GM23338 (cell line): ENCODE data around the gene PML. TPM values are rescaled to one million over a fixed set of nuclear protein-coding genes. Genes with fewer than 3 reads are reported as not detected.

ENCODE experiments used
- ATAC-seq: fragments of 200-7000 bp; cut with Tn5 transposase; 3 replicates; pipeline ENCODE4 v1.9.1; 2020
- DNase-seq: peaks from one replicate; pipeline ENCODE4 v3.0.0-alpha.2; 2015; ENCODE audit warnings: low spot score
- H2AFZ ChIP-seq: fragments of 200-600 bp; sonication (generic); 2 replicates; pipeline ENCODE4 v1.8.0; 2016; ENCODE audit warnings: antibody characterized with exemption, mild to moderate bottlenecking, moderate library complexity
- H3F3A ChIP-seq: fragments of 200-600 bp; sonication (generic); replicated peaks from 2 replicates; pipeline ENCODE4 v1.8.0; 2017; ENCODE audit warnings: antibody characterized with exemption, mixed run types, low read depth
- H3K27ac ChIP-seq: fragments of 200-600 bp; sonication (generic); 2 replicates; pipeline ENCODE4 v1.6.1; 2016; ENCODE audit warnings: low read depth
- H3K27me3 ChIP-seq: fragments of 200-600 bp; sonication (generic); 2 replicates; pipeline ENCODE4 v1.8.0; 2016; ENCODE audit warnings: mild to moderate bottlenecking, mixed run types, moderate library complexity; ENCODE audit not compliant: insufficient read depth
- H3K36me3 ChIP-seq: fragments of 200-600 bp; sonication (generic); 2 replicates; pipeline ENCODE4 v1.8.0; 2016; ENCODE audit warnings: mild to moderate bottlenecking; ENCODE audit not compliant: insufficient read depth
- H3K4me1 ChIP-seq: fragments of 200-600 bp; sonication (generic); 2 replicates; pipeline ENCODE4 v1.8.0; 2016; ENCODE audit warnings: mild to moderate bottlenecking, moderate library complexity; ENCODE audit not compliant: insufficient read depth
- H3K4me2 ChIP-seq: fragments of 200-600 bp; sonication (generic); 2 replicates; pipeline ENCODE4 v1.7.1; 2017; ENCODE audit warnings: mixed run types
- H3K4me3 ChIP-seq: fragments of 200-600 bp; sonication (generic); 2 replicates; pipeline ENCODE4 v1.6.1; 2016; ENCODE audit warnings: mixed run types
- H3K79me2 ChIP-seq: fragments of 200-600 bp; sonication (generic); replicated peaks from 2 replicates; pipeline ENCODE4 v1.8.0; 2017; ENCODE audit warnings: mild to moderate bottlenecking; ENCODE audit not compliant: insufficient read depth
- H3K9me2 ChIP-seq: fragments of 200-600 bp; sonication (generic); 2 replicates; pipeline ENCODE4 v1.8.0; 2017; ENCODE audit not compliant: insufficient read depth
- H4K20me1 ChIP-seq: fragments of 200-600 bp; sonication (generic); replicated peaks from 2 replicates; pipeline ENCODE4 v1.8.0; 2017; ENCODE audit warnings: mild to moderate bottlenecking; ENCODE audit not compliant: insufficient read depth
- H3K27ac Mint-ChIP-seq: 2 replicates; pipeline ENCODE4 v1.8.0; 2020; ENCODE audit warnings: inconsistent platforms, mild to moderate bottlenecking, moderate library complexity, mixed read lengths
- H3K27me3 Mint-ChIP-seq: 3 replicates; pipeline ENCODE4 v1.8.0; 2022; ENCODE audit warnings: low read depth, mild to moderate bottlenecking, moderate library complexity, mixed read lengths, inconsistent platforms; ENCODE audit not compliant: insufficient read depth, poor library complexity
- H3K36me3 Mint-ChIP-seq: 3 replicates; pipeline ENCODE4 v1.8.0; 2021; ENCODE audit warnings: low read depth, mild to moderate bottlenecking, inconsistent platforms, moderate library complexity, mixed read lengths
- H3K4me1 Mint-ChIP-seq: 3 replicates; pipeline ENCODE4 v1.8.0; 2020; ENCODE audit warnings: mild to moderate bottlenecking, inconsistent platforms, mixed read lengths
- H3K4me3 Mint-ChIP-seq: 3 replicates; pipeline ENCODE4 v1.8.0; 2021; ENCODE audit warnings: moderate library complexity, mild to moderate bottlenecking, inconsistent platforms, mixed read lengths
- H3K9me3 Mint-ChIP-seq: 3 replicates; pipeline ENCODE4 v1.8.0; 2020; ENCODE audit warnings: moderate library complexity, mild to moderate bottlenecking, inconsistent platforms, mixed read lengths
- CREB1 ChIP-seq: fragments of 250-450 bp; sonication (Bioruptor Pico); IDR thresholded peaks from 2 replicates; pipeline ENCODE4 v1.5.0; 2020; ENCODE audit warnings: low read depth, mild to moderate bottlenecking, moderate library complexity
- CTCF ChIP-seq, 2 experiments: fragments of 200-600 bp in 1 of 2; sonication (generic) in 1 of 2; conservative IDR thresholded peaks; 2 replicates each; pipeline versions ENCODE4 v1.5.1 to v1.6.1; 2016 to 2017; ENCODE audit warnings: antibody characterized with exemption in 2 of 2, low read depth in 2 of 2, mild to moderate bottlenecking in 2 of 2, moderate library complexity in 1 of 2
- EZH2 ChIP-seq: fragments of 200-600 bp; sonication (generic); IDR thresholded peaks from one replicate; pipeline ENCODE4 v1.8.0; 2017; ENCODE audit warnings: antibody characterized with exemption, mild to moderate bottlenecking, low read depth; ENCODE audit not compliant: unreplicated experiment
- EZH2phosphoT487 ChIP-seq: fragments of 200-600 bp; sonication (generic); IDR thresholded peaks from one replicate; pipeline ENCODE4 v1.8.1; 2018; ENCODE audit warnings: antibody characterized with exemption; ENCODE audit not compliant: unreplicated experiment
- JUNB ChIP-seq: IDR thresholded peaks from one replicate; pipeline ENCODE4 v1.6.1; 2016; ENCODE audit warnings: antibody characterized with exemption; ENCODE audit not compliant: unreplicated experiment
- NANOG ChIP-seq: IDR thresholded peaks from 2 replicates; pipeline ENCODE4 v1.6.1; 2016; ENCODE audit warnings: antibody characterized with exemption, borderline replicate concordance
- POLR2AphosphoS5 ChIP-seq: IDR thresholded peaks from 2 replicates; pipeline ENCODE4 v1.6.1; 2016; ENCODE audit warnings: antibody characterized with exemption, low read depth
- REST ChIP-seq: IDR thresholded peaks from one replicate; pipeline ENCODE4 v1.6.1; 2018; ENCODE audit warnings: antibody characterized with exemption; ENCODE audit not compliant: unreplicated experiment
- STAT1 ChIP-seq: IDR thresholded peaks from one replicate; pipeline ENCODE4 v1.6.1; 2016; ENCODE audit warnings: antibody characterized with exemption; ENCODE audit not compliant: unreplicated experiment
- ZNF114 ChIP-seq: fragments of 250-450 bp; sonication (Bioruptor Pico); IDR thresholded peaks from 2 replicates; pipeline ENCODE4 v1.5.0; 2020; ENCODE audit warnings: mild to moderate bottlenecking, moderate library complexity
- ZNF331 ChIP-seq: fragments of 250-450 bp; sonication (Bioruptor Pico); IDR thresholded peaks from 2 replicates; pipeline ENCODE4 v1.5.0; 2020; ENCODE audit warnings: low read depth, mild to moderate bottlenecking, moderate library complexity
- polyA plus RNA-seq: library from polyadenylated mRNA; unstranded; fragments of >200 nt; fragmentation: Nextera tagmentation; extraction: Ambion mirVana; gene quantifications from 2 replicates; pipeline ENCODE4 v1.2.1, GENCODE V29; 2016
- total RNA-seq: library from RNA; depleted of rRNA; stranded (reverse); fragments of >200 nt; shearing (Covaris generic); gene quantifications from 2 replicates; pipeline ENCODE4 v1.2.3, GENCODE V29; 2014
- TF ChIP-seq, protein P1 (sequence below): IDR thresholded peaks from 2 replicates; pipeline ENCODE4 v1.6.1; 2016; ENCODE audit warnings: antibody characterized with exemption
- TF ChIP-seq, protein P2 (sequence below): fragments of 250-450 bp; sonication (Bioruptor Pico); IDR thresholded peaks from 2 replicates; pipeline ENCODE4 v1.5.0; 2020; ENCODE audit warnings: mild to moderate bottlenecking, moderate library complexity

PML gene
- total and polyA plus RNA-seq, 2 experiments from 2014 or later, result 19.0 to 73.1 TPM

DNA sequence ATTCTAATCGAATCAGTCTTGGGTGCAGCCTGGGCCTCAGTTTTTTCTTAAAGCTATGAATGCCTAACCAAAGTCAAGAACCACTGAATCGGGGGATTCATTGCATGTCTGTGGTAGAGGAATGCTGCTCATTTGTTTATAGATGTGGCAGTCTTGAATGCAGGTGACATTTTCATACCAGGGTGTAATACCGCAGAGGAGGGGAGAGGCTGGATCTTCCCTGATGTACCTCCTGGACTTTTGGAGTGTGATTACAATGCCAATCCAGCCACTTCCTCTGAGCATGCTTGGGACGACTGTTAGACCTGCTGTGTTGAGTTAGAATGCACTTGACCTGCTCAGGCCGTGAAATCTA, 45.1 kb downstream of the PML start:
- H3K4me1 ChIP-seq, result peaks cover 14% of the 10 kb centered on the region
- no peaks in the 10 kb centered on the region for H3K79me2 ChIP-seq
- ATAC-seq (no peak), DNase-seq (no peak)
- peaks cover 37% of the 10 kb centered on the region for H3K4me1 Mint-ChIP-seq
- H3K27ac Mint-ChIP-seq, result no peak overlapping the region
- TF ChIP-seq STAT1, result no peak
- no peak for TF ChIP-seq NANOG
- no peak for TF ChIP-seq EZH2phosphoT487
- TF ChIP-seq, protein P1, sequence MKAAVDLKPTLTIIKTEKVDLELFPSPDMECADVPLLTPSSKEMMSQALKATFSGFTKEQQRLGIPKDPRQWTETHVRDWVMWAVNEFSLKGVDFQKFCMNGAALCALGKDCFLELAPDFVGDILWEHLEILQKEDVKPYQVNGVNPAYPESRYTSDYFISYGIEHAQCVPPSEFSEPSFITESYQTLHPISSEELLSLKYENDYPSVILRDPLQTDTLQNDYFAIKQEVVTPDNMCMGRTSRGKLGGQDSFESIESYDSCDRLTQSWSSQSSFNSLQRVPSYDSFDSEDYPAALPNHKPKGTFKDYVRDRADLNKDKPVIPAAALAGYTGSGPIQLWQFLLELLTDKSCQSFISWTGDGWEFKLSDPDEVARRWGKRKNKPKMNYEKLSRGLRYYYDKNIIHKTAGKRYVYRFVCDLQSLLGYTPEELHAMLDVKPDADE, result no peak
- TF ChIP-seq EZH2, result no peak
- no peak for TF ChIP-seq CTCF (conservative IDR thresholded peaks at IDR 0.05; ENCODE audit: low read depth in 2 of 2)
- TF ChIP-seq, protein P2, sequence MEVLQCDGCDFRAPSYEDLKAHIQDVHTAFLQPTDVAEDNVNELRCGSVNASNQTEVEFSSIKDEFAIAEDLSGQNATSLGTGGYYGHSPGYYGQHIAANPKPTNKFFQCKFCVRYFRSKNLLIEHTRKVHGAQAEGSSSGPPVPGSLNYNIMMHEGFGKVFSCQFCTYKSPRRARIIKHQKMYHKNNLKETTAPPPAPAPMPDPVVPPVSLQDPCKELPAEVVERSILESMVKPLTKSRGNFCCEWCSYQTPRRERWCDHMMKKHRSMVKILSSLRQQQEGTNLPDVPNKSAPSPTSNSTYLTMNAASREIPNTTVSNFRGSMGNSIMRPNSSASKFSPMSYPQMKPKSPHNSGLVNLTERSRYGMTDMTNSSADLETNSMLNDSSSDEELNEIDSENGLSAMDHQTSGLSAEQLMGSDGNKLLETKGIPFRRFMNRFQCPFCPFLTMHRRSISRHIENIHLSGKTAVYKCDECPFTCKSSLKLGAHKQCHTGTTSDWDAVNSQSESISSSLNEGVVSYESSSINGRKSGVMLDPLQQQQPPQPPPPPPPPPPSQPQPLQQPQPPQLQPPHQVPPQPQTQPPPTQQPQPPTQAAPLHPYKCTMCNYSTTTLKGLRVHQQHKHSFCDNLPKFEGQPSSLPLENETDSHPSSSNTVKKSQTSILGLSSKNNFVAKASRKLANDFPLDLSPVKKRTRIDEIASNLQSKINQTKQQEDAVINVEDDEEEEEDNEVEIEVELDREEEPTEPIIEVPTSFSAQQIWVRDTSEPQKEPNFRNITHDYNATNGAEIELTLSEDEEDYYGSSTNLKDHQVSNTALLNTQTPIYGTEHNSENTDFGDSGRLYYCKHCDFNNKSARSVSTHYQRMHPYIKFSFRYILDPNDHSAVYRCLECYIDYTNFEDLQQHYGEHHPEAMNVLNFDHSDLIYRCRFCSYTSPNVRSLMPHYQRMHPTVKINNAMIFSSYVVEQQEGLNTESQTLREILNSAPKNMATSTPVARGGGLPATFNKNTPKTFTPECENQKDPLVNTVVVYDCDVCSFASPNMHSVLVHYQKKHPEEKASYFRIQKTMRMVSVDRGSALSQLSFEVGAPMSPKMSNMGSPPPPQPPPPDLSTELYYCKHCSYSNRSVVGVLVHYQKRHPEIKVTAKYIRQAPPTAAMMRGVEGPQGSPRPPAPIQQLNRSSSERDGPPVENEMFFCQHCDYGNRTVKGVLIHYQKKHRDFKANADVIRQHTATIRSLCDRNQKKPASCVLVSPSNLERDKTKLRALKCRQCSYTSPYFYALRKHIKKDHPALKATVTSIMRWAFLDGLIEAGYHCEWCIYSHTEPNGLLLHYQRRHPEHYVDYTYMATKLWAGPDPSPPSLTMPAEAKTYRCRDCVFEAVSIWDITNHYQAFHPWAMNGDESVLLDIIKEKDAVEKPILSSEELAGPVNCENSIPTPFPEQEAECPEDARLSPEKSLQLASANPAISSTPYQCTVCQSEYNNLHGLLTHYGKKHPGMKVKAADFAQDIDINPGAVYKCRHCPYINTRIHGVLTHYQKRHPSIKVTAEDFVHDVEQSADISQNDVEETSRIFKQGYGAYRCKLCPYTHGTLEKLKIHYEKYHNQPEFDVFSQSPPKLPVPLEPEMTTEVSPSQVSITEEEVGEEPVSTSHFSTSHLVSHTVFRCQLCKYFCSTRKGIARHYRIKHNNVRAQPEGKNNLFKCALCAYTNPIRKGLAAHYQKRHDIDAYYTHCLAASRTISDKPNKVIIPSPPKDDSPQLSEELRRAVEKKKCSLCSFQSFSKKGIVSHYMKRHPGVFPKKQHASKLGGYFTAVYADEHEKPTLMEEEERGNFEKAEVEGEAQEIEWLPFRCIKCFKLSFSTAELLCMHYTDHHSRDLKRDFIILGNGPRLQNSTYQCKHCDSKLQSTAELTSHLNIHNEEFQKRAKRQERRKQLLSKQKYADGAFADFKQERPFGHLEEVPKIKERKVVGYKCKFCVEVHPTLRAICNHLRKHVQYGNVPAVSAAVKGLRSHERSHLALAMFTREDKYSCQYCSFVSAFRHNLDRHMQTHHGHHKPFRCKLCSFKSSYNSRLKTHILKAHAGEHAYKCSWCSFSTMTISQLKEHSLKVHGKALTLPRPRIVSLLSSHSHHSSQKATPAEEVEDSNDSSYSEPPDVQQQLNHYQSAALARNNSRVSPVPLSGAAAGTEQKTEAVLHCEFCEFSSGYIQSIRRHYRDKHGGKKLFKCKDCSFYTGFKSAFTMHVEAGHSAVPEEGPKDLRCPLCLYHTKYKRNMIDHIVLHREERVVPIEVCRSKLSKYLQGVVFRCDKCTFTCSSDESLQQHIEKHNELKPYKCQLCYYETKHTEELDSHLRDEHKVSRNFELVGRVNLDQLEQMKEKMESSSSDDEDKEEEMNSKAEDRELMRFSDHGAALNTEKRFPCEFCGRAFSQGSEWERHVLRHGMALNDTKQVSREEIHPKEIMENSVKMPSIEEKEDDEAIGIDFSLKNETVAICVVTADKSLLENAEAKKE, result no peak
- TF ChIP-seq POLR2AphosphoS5, result no peak
- TF ChIP-seq REST, result no peak
- no peak for TF ChIP-seq CREB1 (CRISPR knock-in tag)
- TF ChIP-seq JUNB, result no peak
- TF ChIP-seq ZNF331 (CRISPR knock-in tag), result no peak
- no peak for TF ChIP-seq ZNF114 (CRISPR knock-in tag)
- no peaks in the 10 kb centered on the region for H3F3A ChIP-seq
- peaks cover 27% of the 10 kb centered on the region for H3K27me3 Mint-ChIP-seq
- H3K9me3 Mint-ChIP-seq, result no peaks in the 10 kb centered on the region; the same call in 2 of the 3 replicates
- no peaks in the 10 kb centered on the region for H3K27me3 ChIP-seq
- no peak overlapping the region for H3K27ac ChIP-seq
- no peaks in the 10 kb centered on the region for H3K9me2 ChIP-seq
- H3K4me2 ChIP-seq, result no peak overlapping the region
- no peak overlapping the region for H3K4me3 ChIP-seq
- H2AFZ ChIP-seq, result no peak overlapping the region
- H3K36me3 Mint-ChIP-seq, result no peaks in the 10 kb centered on the region; the same call in 1 of the 3 replicates
- H4K20me1 ChIP-seq, result no peaks in the 10 kb centered on the region; the same call in 1 of the 2 replicates
- no peak overlapping the region for H3K4me3 Mint-ChIP-seq
- no peaks in the 10 kb centered on the region for H3K36me3 ChIP-seq
